Lower leg skin (tissue), 4 donors: ENCODE measurements around the gene GH2. TPM values are rescaled to one million over a fixed set of nuclear protein-coding genes. Genes with fewer than 3 reads are reported as not detected.

Experiments used
- DNase-seq, 2 donors: peaks; one replicate each; pipeline ENCODE4 v3.0.0-alpha.2; 2019; ENCODE audit warnings: low spot score in 2 of 2
- H3K4me3 ChIP-seq: fragments of 200-600 bp; sonication (generic); 2 replicates; pipeline ENCODE4 v1.5.1; 2017; ENCODE audit warnings: mild to moderate bottlenecking, low read depth; ENCODE audit not compliant: poor library complexity, severe bottlenecking
- POLR2A ChIP-seq, 2 donors: fragments of 450-650 bp; IDR thresholded peaks; one replicate each; pipeline ENCODE4 v1.6.1; 2016 to 2017; ENCODE audit warnings: antibody characterized with exemption in 2 of 2, mild to moderate bottlenecking in 1 of 2, moderate library complexity in 1 of 2
- WGBS, 2 donors: methylation state at CpG; one replicate each; pipeline ENCODE4 v1.1.5; 2018; 5-methylcytosine and 5-hydroxymethylcytosine counted together
- intact Hi-C: fragments of 100-400 bp; cut with DNase I; formaldehyde crosslinking; loops from one replicate; pipeline ENCODE4 v1.15.0; 2023; ENCODE audit warnings: low total_unique reads
- total RNA-seq, 4 donors: library from RNA; depleted of rRNA; stranded (reverse); fragments of >200 nt; gene quantifications; one replicate each; pipeline ENCODE4 v1.1.0, GENCODE V29; 2016

Gene GH2
- total RNA-seq, 4 donors from 2014 or later: not detected

DNA sequence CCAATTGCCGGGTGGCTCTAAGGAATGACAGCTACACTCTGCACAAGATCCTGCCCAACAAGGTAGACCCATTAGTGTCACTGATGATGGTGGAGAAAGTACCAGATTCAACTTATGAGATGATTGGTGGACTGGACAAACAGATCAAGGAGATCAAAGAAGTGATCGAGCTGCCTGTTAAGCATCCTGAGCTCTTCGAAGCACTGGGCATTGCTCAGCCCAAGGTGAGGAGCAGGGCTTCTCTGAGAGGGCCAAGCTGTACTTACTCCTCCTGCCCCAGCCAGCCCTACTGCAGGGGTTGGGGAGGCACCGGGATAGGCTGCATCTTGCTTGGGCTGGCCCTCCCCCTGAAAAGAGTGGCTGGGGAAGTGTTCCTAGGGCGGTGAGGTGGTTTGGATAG lies 51.5 kb downstream of the GH2 start:
- 82 to 91% methylated on average over 5 of the region's 5 CpGs for WGBS, 2 donors
- no peak for DNase-seq
- no peak for TF ChIP-seq POLR2A (IDR thresholded peaks at IDR 0.05)
- no peak overlapping the region for H3K4me3 ChIP-seq
- intact Hi-C loops: no loop called here

Other genes starting within 250 kb of the GH2 start
- gene LIMD2, start 181.8 kb downstream of the GH2 start, total RNA-seq: 1 to 10 TPM; 3.3 to 9.0 (median 4.8) TPM
- 10 to 100 TPM; 15.8 to 26.4 (median 19.3) TPM for gene STRADA, start 140.1 kb downstream of the GH2 start, total RNA-seq
- 10 to 100 TPM; 48.7 to 71.9 (median 59.5) TPM for gene CCDC47, start 108.3 kb downstream of the GH2 start, total RNA-seq
- 10 to 100 TPM; 59.1 to 87.4 (median 64.0) TPM for gene DDX42, start 107.8 kb downstream of the GH2 start, total RNA-seq
- 100 to 1,000 TPM in 1 of 4 donors, 10 to 100 TPM in 3; 68.9 to 126 (median 88.7) TPM for gene PSMC5, start 54.5 kb downstream of the GH2 start, total RNA-seq
- gene FTSJ3, start 54.3 kb downstream of the GH2 start, total RNA-seq: 10 to 100 TPM; 28.4 to 76.8 (median 47.2) TPM
- 100 to 1,000 TPM; 235 to 310 (median 272) TPM for gene SMARCD2, start 39.3 kb downstream of the GH2 start, total RNA-seq
- gene CSH2, start 8.3 kb downstream of the GH2 start, total RNA-seq: not detected
- gene CSH1, start 14.6 kb upstream of the GH2 start, total RNA-seq: not detected
- gene CSHL1, start 29.3 kb upstream of the GH2 start, total RNA-seq: not detected
- gene GH1, start 36.9 kb upstream of the GH2 start, total RNA-seq: not detected
- 1 to 10 TPM in 3 of 4 donors, under 1 TPM in 1; 0.72 to 5.8 (median 3.5) TPM for gene CD79B, start 50.4 kb upstream of the GH2 start, total RNA-seq
- 1 to 10 TPM in 1 of 4 donors, under 1 TPM in 3; 0.80 to 1.5 (median 0.81) TPM for gene SCN4A, start 91.0 kb upstream of the GH2 start, total RNA-seq
- gene PRR29, start 116.4 kb upstream of the GH2 start, total RNA-seq: under 1 TPM in 1 of 4 donors, not detected in 3; 0.17 TPM
- 10 to 100 TPM; 11.5 to 26.8 (median 19.9) TPM for gene ICAM2, start 138.7 kb upstream of the GH2 start, total RNA-seq
- gene ERN1, start 248.2 kb upstream of the GH2 start, total RNA-seq: 10 to 100 TPM; 18.2 to 44.0 (median 22.8) TPM